GM12878 (cell line): ENCODE measurements around the gene TSC2. TPM values are rescaled to one million over a fixed set of nuclear protein-coding genes. Genes with fewer than 3 reads are reported as not detected.
A peak's percentile ranks its signal among the peaks of the same experiment; 100 is the strongest.

Source experiments
- ATAC-seq: fragments of 200-7000 bp; cut with Tn5 transposase; 3 replicates; pipeline ENCODE4 v1.9.1; 2020; ENCODE audit warnings: mild to moderate bottlenecking, moderate library complexity
- BruUV-seq: library from RNA; stranded (reverse); fragments of 400-500 nt; replicated peaks from 2 replicates; lab custom pipeline; 2021; lab: Mats Ljungman, UMichigan
- CTCF ChIA-PET: fragments of 300-600 bp; sonication (Branson Sonifier 250); formaldehyde crosslinking; extraction: SDS; loops from one replicate; lab custom pipeline; 2021; ENCODE audit warnings: inconsistent platforms; lab: Yijun Ruan, JAX
- POLR2A ChIA-PET: fragments of 350-600 bp; formaldehyde crosslinking; extraction: SDS; loops from one replicate; lab custom pipeline; 2021; ENCODE audit warnings: inconsistent platforms; lab: Charles Lee
- RAD21 ChIA-PET: fragments of 300-600 bp; sonication (Branson Sonifier 250); formaldehyde crosslinking; loops from one replicate; lab custom pipeline; 2023; ENCODE audit warnings: antibody characterized with exemption; ENCODE audit not compliant: unreplicated experiment; lab: Charles Lee
- SMC1A ChIA-PET: fragments of 300-600 bp; sonication (Branson Sonifier 250); formaldehyde crosslinking; loops from one replicate; lab custom pipeline; 2023; ENCODE audit not compliant: unreplicated experiment, uncharacterized antibody; lab: Charles Lee
- DNase-seq: peaks from one replicate; pipeline ENCODE4 v3.0.0-alpha.2; 2011; ENCODE audit warnings: low read depth, low spot score
- FAIRE-seq: peaks from 3 replicates; lab custom pipeline; 2011; peaks lifted over from hg19 to GRCh38; lab: Jason Lieb, UNC
- H2AFZ ChIP-seq: 2 replicates; pipeline ENCODE4 v1.6.0; 2011; ENCODE audit warnings: low read depth, low read length, control low read depth; ENCODE audit not compliant: control insufficient read depth
- H3K27ac ChIP-seq: 2 replicates; pipeline ENCODE4 v1.5.1; 2011; ENCODE audit warnings: control low read depth; ENCODE audit not compliant: control insufficient read depth, insufficient read depth
- H3K27me3 ChIP-seq, 2 experiments: replicated peaks in 1 of 2; 2 replicates each; pipeline versions ENCODE4 v1.6.0 to v1.6.1; 2011; ENCODE audit warnings: low read length in 1 of 2; ENCODE audit not compliant: control insufficient read depth in 2 of 2, insufficient read depth in 2 of 2
- H3K36me3 ChIP-seq, 2 experiments: 2 replicates each; pipeline ENCODE4 v1.5.1; 2011; ENCODE audit warnings: low read length in 1 of 2; ENCODE audit not compliant: control insufficient read depth in 2 of 2, insufficient read depth in 2 of 2
- H3K4me1 ChIP-seq: 2 replicates; pipeline ENCODE4 v1.6.1; 2011; ENCODE audit warnings: mild to moderate bottlenecking, low read length, moderate library complexity, mixed read lengths; ENCODE audit not compliant: control insufficient read depth, insufficient read depth
- H3K4me2 ChIP-seq: 2 replicates; pipeline ENCODE4 v1.6.0; 2011; ENCODE audit warnings: control low read depth; ENCODE audit not compliant: control insufficient read depth, insufficient read depth
- H3K4me3 ChIP-seq: fragments of 200-600 bp; sonication (generic); 2 replicates; pipeline ENCODE4 v1.5.1; 2016
- H3K79me2 ChIP-seq: 2 replicates; pipeline ENCODE4 v1.6.0; 2011; ENCODE audit warnings: low read length; ENCODE audit not compliant: control insufficient read depth, insufficient read depth
- H3K9ac ChIP-seq: 2 replicates; pipeline ENCODE4 v1.8.0; 2011; ENCODE audit warnings: low read length, control low read depth, mixed read lengths; ENCODE audit not compliant: control insufficient read depth, insufficient read depth
- H3K9me3 ChIP-seq: replicated peaks from 3 replicates; pipeline ENCODE4 v1.5.1; 2011; ENCODE audit warnings: mild to moderate bottlenecking, low read length; ENCODE audit not compliant: control insufficient read depth, insufficient read depth
- H4K20me1 ChIP-seq: 2 replicates; pipeline ENCODE4 v1.6.0; 2011; ENCODE audit not compliant: control insufficient read depth, insufficient read depth
- CREM ChIP-seq: IDR thresholded peaks from 2 replicates; pipeline ENCODE4 v1.6.1; 2014; ENCODE audit warnings: antibody characterized with exemption, low read depth
- IKZF2 ChIP-seq, 2 experiments: fragments of 450-650 bp; IDR thresholded peaks; 2 replicates each; pipeline ENCODE4 v1.6.1; 2017; ENCODE audit warnings: mild to moderate bottlenecking in 2 of 2, moderate library complexity in 2 of 2
- JUNB ChIP-seq: IDR thresholded peaks from 2 replicates; pipeline ENCODE4 v1.6.1; 2016; ENCODE audit warnings: antibody characterized with exemption, mild to moderate bottlenecking
- NBN ChIP-seq: fragments of 450-650 bp; IDR thresholded peaks from 2 replicates; pipeline ENCODE4 v1.6.1; 2016
- NFYB ChIP-seq: IDR thresholded peaks from 2 replicates; pipeline ENCODE4 v1.6.1; 2011; ENCODE audit warnings: low read depth, mild to moderate bottlenecking, low read length, improper control_type of control experiment, moderate library complexity; ENCODE audit not compliant: insufficient read depth
- SPI1 ChIP-seq: IDR thresholded peaks from 2 replicates; pipeline ENCODE4 v1.6.1; 2011; ENCODE audit warnings: low read depth, mild to moderate bottlenecking, low read length, moderate library complexity, borderline replicate concordance; ENCODE audit not compliant: insufficient read depth
- TCF12 ChIP-seq: IDR thresholded peaks from 2 replicates; pipeline ENCODE4 v1.6.1; 2011; ENCODE audit warnings: low read depth, mild to moderate bottlenecking, low read length
- YBX1 ChIP-seq: fragments of 450-650 bp; IDR thresholded peaks from 2 replicates; pipeline ENCODE4 v1.6.1; 2016; ENCODE audit warnings: antibody characterized with exemption
- ZBED1 ChIP-seq: IDR thresholded peaks from 2 replicates; pipeline ENCODE4 v1.6.1; 2016; ENCODE audit warnings: borderline replicate concordance
- WGBS: methylation state at CpG from one replicate; pipeline ENCODE4 v1.1.6; 2016; ENCODE audit warnings: low lambda C conversion rate; ENCODE audit not compliant: insufficient replicate concordance, insufficient coverage; ENCODE audit errors: missing lambda C conversion rate; 5-methylcytosine and 5-hydroxymethylcytosine counted together
- in situ Hi-C: fragments of 300-500 bp; cut with MboI; formaldehyde crosslinking; loops from 9 replicates; pipeline ENCODE4 v1.14.3; 2018; ENCODE audit warnings: mixed read lengths
- intact Hi-C: fragments of 100-400 bp; cut with micrococcal nuclease; formaldehyde crosslinking; loops from one replicate; pipeline ENCODE4 v1.14.2; 2022; ENCODE audit not compliant: unreplicated experiment
- polyA plus RNA-seq, 11 experiments: library from polyadenylated mRNA; depleted of rRNA in 4 of 11; unstranded in 6 of 11; stranded (reverse) in 5 of 11; fragments of >200 nt; fragmentation: Nextera tagmentation in 4 of 11; fragmentation: Illumina TruSeq in 1 of 11; extraction: Ambion mirVana in 4 of 11; extraction: Trizol in 1 of 11; gene quantifications; 1 replicate in 1 of 11; 2 replicates in 10 of 11; pipeline versions ENCODE4 v1.2.1 to v1.2.3, GENCODE V29; 2011 to 2016; ENCODE audit warnings: inconsistent platforms in 2 of 11, missing spikeins in 2 of 11, low read depth in 1 of 11
- total RNA-seq, 4 experiments: library from RNA; depleted of rRNA in 3 of 4; stranded (reverse); fragments of >200 nt in 3 of 4; fragmentation: Illumina TruSeq in 1 of 4; extraction: Trizol in 1 of 4; gene quantifications; 2 replicates each; pipeline versions ENCODE4 v1.2.1 to v1.2.3, GENCODE V29; 2013 to 2021
- TF ChIP-seq, protein P1 (sequence below): fragments of 450-650 bp; formaldehyde crosslinking; IDR thresholded peaks from 2 replicates; pipeline ENCODE4 v1.5.0; 2022; ENCODE audit warnings: mild to moderate bottlenecking, missing genetic modification characterization

Gene TSC2
- total and polyA plus RNA-seq, 10 of the 15 experiments (the other 5 are each of a cell fraction or from before 2014, with no cell fraction given), result 1.6 to 77.0 (median 21.6) TPM

GRCh38 chr16:2044541-2044940 lies 3.2 kb upstream of the TSC2 start:
- in situ Hi-C loops (no loop called here), intact Hi-C loops (no loop called here)
- POLR2A ChIA-PET, result interaction anchor here (0.6 to 2.3 kb wide), 2 partner anchors 20 to 110 kb away, joined by 5 to 11 read pairs; partner anchors contain the start of gene TRAF7
- Histone ChIP-seq H3K4me3 (no peak overlapping the region), H2AFZ (no peak overlapping the region), H3K9me3 (no peaks in the 10 kb centered on the region), H3K9ac (no peak overlapping the region), H3K36me3 (peaks cover 0 to 1% of the 10 kb centered on the region in 2 experiments; a peak in 2 of 4 replicates), H4K20me1 (no peaks in the 10 kb centered on the region), H3K4me2 (no peak overlapping the region), H3K27ac (no peak overlapping the region), H3K27me3 (no peaks in the 10 kb centered on the region), H3K4me1 (peaks cover 22% of the 10 kb centered on the region), H3K79me2 (peaks cover 16% of the 10 kb centered on the region)
- no TSS peak for BruUV-seq
- RAD21 ChIA-PET, result interaction anchor here (0.9 kb wide), 1 partner anchor 22 kb away, joined by 3 read pairs; no protein-coding TSS in a partner anchor
- CTCF ChIA-PET, result no interaction called here
- WGBS, result 71% methylated on average over 22 of the region's 22 CpGs
- SMC1A ChIA-PET, result interaction anchor here (1.3 kb wide), 1 partner anchor 12 kb away, joined by 4 read pairs; no protein-coding TSS in a partner anchor
- no peak for ATAC-seq
- no peak for TF ChIP-seq NBN
- no peak for TF ChIP-seq ZBED1
- TF ChIP-seq YBX1, result no peak
- no peak for DNase-seq
- no peak for FAIRE-seq

DNA sequence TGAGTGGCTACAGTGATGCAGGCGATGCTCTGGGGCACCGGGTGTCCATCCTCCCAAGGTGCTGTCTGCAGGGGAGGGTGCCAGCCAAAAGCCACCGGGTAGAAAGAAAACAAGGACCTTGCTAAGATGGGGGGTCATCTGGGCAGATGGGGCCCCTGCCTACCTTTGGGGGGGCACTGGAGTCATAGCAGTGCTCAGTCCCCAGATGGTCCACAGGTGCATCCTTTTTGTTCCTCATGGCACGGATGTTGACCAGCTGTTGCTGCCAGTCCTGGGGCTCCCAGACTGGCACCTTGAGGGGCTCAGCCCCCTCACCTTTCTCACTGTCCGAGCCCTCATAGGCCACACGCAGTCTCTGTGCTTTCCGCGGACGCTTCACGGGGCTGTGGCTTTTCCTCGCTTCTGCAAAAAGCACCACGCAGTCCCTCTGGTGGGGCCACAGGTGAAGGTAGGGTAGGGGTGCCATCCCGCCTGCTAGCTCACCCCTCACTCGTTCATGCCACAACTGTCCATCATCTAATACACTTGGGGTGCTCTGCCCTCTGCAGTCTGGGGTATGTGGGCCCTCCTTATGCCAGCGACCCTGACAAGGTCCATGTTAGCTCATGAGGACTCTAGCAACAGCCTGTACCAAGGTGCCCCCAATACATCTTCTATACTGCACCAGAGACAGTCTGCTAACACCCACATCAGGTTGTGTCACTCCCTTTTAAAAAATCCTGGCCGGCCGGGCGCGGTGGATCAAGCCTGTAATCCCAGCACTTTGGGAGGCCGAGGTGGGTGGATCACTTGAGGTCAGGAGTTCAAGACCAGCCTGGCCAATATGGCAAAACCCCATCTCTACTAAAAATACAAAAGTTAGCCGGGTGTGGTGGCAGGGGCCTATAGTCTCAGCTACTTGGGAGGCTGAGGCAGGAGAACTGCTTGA lies 1.6 kb upstream of the TSC2 start:
- in situ Hi-C loops, result no loop called here
- 90% methylated on average over 21 of the region's 21 CpGs for WGBS
- peak overlapping the region; percentile 97 for H3K4me3 ChIP-seq
- peak overlapping the region; percentile 89 for H3K4me2 ChIP-seq
- no peaks in the 10 kb centered on the region for H3K9me3 ChIP-seq
- BruUV-seq, result no TSS peak
- H3K4me1 ChIP-seq, result peaks cover 22% of the 10 kb centered on the region
- no peak for ATAC-seq
- intact Hi-C loops, result no loop called here
- H4K20me1 ChIP-seq, result no peaks in the 10 kb centered on the region
- peaks cover 0 to 1% of the 10 kb centered on the region in 2 experiments; a peak in 2 of 4 replicates for H3K36me3 ChIP-seq
- CTCF ChIA-PET, result interaction anchor here (0.6 to 2.8 kb wide), 3 partner anchors 42 to 347 kb away, joined by 4 to 16 read pairs (median 8); no protein-coding TSS in a partner anchor
- peaks cover 16% of the 10 kb centered on the region for H3K79me2 ChIP-seq
- no peaks in the 10 kb centered on the region for H3K27me3 ChIP-seq
- RAD21 ChIA-PET, result interaction anchor here (1.4 to 2.1 kb wide), 3 partner anchors 23 to 94 kb away, joined by 5 to 9 read pairs (median 5); partner anchors contain the start of gene PKD1
- no peak for DNase-seq
- POLR2A ChIA-PET, result interaction anchor here (1.0 kb wide), 1 partner anchor 169 kb away, joined by 3 read pairs; the partner anchor contains the start of gene PGP
- no peak for FAIRE-seq
- H3K27ac ChIP-seq, result no peak overlapping the region
- no peak overlapping the region for H3K9ac ChIP-seq
- no peak overlapping the region for H2AFZ ChIP-seq
- SMC1A ChIA-PET, result interaction anchor here (1.4 kb wide), 2 partner anchors 38 to 94 kb away, joined by 3 to 8 read pairs; no protein-coding TSS in a partner anchor
- TF ChIP-seq TCF12, result no peak
- TF ChIP-seq NFYB, result no peak
- no peak for TF ChIP-seq SPI1
- TF ChIP-seq CREM, result no peak
- TF ChIP-seq JUNB, result no peak
- TF ChIP-seq, protein P1, sequence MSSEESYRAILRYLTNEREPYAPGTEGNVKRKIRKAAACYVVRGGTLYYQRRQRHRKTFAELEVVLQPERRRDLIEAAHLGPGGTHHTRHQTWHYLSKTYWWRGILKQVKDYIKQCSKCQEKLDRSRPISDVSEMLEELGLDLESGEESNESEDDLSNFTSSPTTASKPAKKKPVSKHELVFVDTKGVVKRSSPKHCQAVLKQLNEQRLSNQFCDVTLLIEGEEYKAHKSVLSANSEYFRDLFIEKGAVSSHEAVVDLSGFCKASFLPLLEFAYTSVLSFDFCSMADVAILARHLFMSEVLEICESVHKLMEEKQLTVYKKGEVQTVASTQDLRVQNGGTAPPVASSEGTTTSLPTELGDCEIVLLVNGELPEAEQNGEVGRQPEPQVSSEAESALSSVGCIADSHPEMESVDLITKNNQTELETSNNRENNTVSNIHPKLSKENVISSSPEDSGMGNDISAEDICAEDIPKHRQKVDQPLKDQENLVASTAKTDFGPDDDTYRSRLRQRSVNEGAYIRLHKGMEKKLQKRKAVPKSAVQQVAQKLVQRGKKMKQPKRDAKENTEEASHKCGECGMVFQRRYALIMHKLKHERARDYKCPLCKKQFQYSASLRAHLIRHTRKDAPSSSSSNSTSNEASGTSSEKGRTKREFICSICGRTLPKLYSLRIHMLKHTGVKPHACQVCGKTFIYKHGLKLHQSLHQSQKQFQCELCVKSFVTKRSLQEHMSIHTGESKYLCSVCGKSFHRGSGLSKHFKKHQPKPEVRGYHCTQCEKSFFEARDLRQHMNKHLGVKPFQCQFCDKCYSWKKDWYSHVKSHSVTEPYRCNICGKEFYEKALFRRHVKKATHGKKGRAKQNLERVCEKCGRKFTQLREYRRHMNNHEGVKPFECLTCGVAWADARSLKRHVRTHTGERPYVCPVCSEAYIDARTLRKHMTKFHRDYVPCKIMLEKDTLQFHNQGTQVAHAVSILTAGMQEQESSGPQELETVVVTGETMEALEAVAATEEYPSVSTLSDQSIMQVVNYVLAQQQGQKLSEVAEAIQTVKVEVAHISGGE (CRISPR knock-in tag), result no peak
- no peak for TF ChIP-seq IKZF2 (IDR thresholded peaks at IDR 0.05)
